H1 (cell line): ENCODE measurements around the gene ACMSD.
"Not testable (repeated sequence)": the region's sequence is repeated elsewhere in the genome, so short reads cannot be mapped to it uniquely, and the experiment has no call there.

ENCODE experiments used
- CEBPB ChIP-seq: IDR thresholded peaks from 2 replicates; pipeline ENCODE4 v1.6.1; 2012; ENCODE audit warnings: low read depth, low read length
- CHD2 ChIP-seq: IDR thresholded peaks from 2 replicates; pipeline ENCODE4 v1.6.1; 2012; ENCODE audit warnings: low read length, improper control_type of control experiment
- EP300 ChIP-seq, 2 experiments: IDR thresholded peaks; 1 replicate in 1 of 2; 2 replicates in 1 of 2; pipeline ENCODE4 v1.6.1; 2011 to 2012; ENCODE audit warnings: low read depth in 2 of 2, low read length in 2 of 2, mild to moderate bottlenecking in 2 of 2, borderline replicate concordance in 1 of 2, inconsistent platforms in 1 of 2, moderate library complexity in 1 of 2
- JUND ChIP-seq: IDR thresholded peaks from 2 replicates; pipeline ENCODE4 v1.6.1; 2011; ENCODE audit warnings: mild to moderate bottlenecking, improper control_type of control experiment, low read length
- NRF1 ChIP-seq: IDR thresholded peaks from 2 replicates; pipeline ENCODE4 v1.6.1; 2011; ENCODE audit warnings: mild to moderate bottlenecking, low read depth, low read length, improper control_type of control experiment
- POLR2AphosphoS5 ChIP-seq: IDR thresholded peaks from 2 replicates; pipeline ENCODE4 v1.6.1; 2011; ENCODE audit warnings: low read depth, low read length
- RFX5 ChIP-seq: IDR thresholded peaks from 2 replicates; pipeline ENCODE4 v1.6.1; 2011; ENCODE audit warnings: low read depth, low read length, improper control_type of control experiment, borderline replicate concordance
- TAF7 ChIP-seq: optimal IDR thresholded peaks from 2 replicates; pipeline ENCODE3; 2011; ENCODE audit warnings: low read depth, mild to moderate bottlenecking, inconsistent platforms, low read length, moderate library complexity, borderline replicate concordance
- YY1 ChIP-seq: IDR thresholded peaks from 2 replicates; pipeline ENCODE4 v1.6.1; 2011; ENCODE audit warnings: low read depth, mild to moderate bottlenecking, low read length
- ZNF274 ChIP-seq: IDR thresholded peaks from 2 replicates; pipeline ENCODE4 v1.7.0; 2012; ENCODE audit warnings: low read length, borderline replicate concordance; ENCODE audit errors: extremely low read depth
- TF ChIP-seq, protein P1 (sequence below): IDR thresholded peaks from 2 replicates; pipeline ENCODE4 v1.6.1; 2012; ENCODE audit warnings: low read length, inconsistent platforms
- TF ChIP-seq, protein P2 (sequence below): IDR thresholded peaks from 2 replicates; pipeline ENCODE4 v1.6.1; 2012; ENCODE audit warnings: inconsistent platforms
- TF ChIP-seq, protein P3 (sequence below), 3 experiments: IDR thresholded peaks; 1 replicate in 2 of 3; 2 replicates in 1 of 3; pipeline versions ENCODE4 v1.5.1 to v1.6.1; 2011; ENCODE audit warnings: low read length in 3 of 3, mild to moderate bottlenecking in 3 of 3, inconsistent platforms in 2 of 3, low read depth in 1 of 3, moderate library complexity in 1 of 3; ENCODE audit not compliant: insufficient read depth in 1 of 3; ENCODE audit errors: control extremely low read depth in 1 of 3

DNA sequence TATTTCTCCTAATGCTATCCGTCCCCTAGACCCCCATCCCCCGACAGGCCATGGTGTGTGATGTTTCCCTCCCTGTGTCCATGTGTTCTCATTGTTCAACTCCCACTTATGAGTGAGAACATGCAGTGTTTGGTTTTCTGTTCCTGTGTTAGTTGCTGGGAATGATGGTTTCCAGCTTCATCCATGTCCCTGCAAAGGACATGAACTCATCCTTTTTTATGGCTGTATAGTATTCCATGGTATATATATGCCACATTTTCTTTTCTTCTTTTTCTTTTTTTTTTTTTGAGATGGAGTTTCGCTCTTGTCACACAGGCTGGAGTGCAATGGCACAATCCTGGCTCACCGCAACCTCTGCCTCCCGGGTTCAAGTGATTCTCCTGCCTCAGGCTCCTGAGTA lies 9.2 kb downstream of the ACMSD start:
- TF ChIP-seq EP300 (IDR thresholded peaks at IDR 0.05; ENCODE audit: borderline replicate concordance in 1 of 2, low read depth in 2 of 2, low read length in 2 of 2); NRF1; POLR2AphosphoS5; YY1; JUND; CHD2; TAF7; CEBPB; ZNF274; RFX5: not testable (repeated sequence)
- TF ChIP-seq, protein P1, sequence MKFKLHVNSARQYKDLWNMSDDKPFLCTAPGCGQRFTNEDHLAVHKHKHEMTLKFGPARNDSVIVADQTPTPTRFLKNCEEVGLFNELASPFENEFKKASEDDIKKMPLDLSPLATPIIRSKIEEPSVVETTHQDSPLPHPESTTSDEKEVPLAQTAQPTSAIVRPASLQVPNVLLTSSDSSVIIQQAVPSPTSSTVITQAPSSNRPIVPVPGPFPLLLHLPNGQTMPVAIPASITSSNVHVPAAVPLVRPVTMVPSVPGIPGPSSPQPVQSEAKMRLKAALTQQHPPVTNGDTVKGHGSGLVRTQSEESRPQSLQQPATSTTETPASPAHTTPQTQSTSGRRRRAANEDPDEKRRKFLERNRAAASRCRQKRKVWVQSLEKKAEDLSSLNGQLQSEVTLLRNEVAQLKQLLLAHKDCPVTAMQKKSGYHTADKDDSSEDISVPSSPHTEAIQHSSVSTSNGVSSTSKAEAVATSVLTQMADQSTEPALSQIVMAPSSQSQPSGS, result not testable (repeated sequence)
- TF ChIP-seq, protein P2, sequence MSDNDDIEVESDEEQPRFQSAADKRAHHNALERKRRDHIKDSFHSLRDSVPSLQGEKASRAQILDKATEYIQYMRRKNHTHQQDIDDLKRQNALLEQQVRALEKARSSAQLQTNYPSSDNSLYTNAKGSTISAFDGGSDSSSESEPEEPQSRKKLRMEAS, result not testable (repeated sequence)
- TF ChIP-seq, protein P3, sequence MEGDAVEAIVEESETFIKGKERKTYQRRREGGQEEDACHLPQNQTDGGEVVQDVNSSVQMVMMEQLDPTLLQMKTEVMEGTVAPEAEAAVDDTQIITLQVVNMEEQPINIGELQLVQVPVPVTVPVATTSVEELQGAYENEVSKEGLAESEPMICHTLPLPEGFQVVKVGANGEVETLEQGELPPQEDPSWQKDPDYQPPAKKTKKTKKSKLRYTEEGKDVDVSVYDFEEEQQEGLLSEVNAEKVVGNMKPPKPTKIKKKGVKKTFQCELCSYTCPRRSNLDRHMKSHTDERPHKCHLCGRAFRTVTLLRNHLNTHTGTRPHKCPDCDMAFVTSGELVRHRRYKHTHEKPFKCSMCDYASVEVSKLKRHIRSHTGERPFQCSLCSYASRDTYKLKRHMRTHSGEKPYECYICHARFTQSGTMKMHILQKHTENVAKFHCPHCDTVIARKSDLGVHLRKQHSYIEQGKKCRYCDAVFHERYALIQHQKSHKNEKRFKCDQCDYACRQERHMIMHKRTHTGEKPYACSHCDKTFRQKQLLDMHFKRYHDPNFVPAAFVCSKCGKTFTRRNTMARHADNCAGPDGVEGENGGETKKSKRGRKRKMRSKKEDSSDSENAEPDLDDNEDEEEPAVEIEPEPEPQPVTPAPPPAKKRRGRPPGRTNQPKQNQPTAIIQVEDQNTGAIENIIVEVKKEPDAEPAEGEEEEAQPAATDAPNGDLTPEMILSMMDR (IDR thresholded peaks at IDR 0.05; ENCODE audit: control extremely low read depth in 1 of 3, insufficient read depth in 1 of 3, low read depth in 1 of 3, low read length in 3 of 3), result not testable (repeated sequence)
